ENCODE measurements around the gene AGL.

- TF ChIP-seq CTCF (conservative IDR thresholded peaks at IDR 0.05; ENCODE audit: low read depth, low read length): no peak
- no peak for TF ChIP-seq POLR2A (IDR thresholded peaks at IDR 0.05; ENCODE audit: low read depth, low read length)
- no peak for TF ChIP-seq SMC3 (IDR thresholded peaks at IDR 0.05; ENCODE audit: low read depth, low read length)
- no peak for TF ChIP-seq FOS (IDR thresholded peaks at IDR 0.05; ENCODE audit: low read depth, low read length)
- no peak for TF ChIP-seq USF2 (IDR thresholded peaks at IDR 0.05; ENCODE audit: low read depth, low read length)
- TF ChIP-seq RAD21 (IDR thresholded peaks at IDR 0.05; ENCODE audit: low read length): no peak
- no peak for TF ChIP-seq NFE2L2 (IDR thresholded peaks at IDR 0.05; ENCODE audit: low read depth, low read length)
- no peak for TF ChIP-seq MXI1 (IDR thresholded peaks at IDR 0.05; ENCODE audit: borderline replicate concordance, low read depth, low read length)
- no peak for TF ChIP-seq MAZ (IDR thresholded peaks at IDR 0.05; ENCODE audit: borderline replicate concordance, low read depth, low read length)
These were observed 24.5 kb upstream of the AGL start for GRCh38 chr1:99825702-99826101.

All from IMR-90 (cell line).